GM12878 (cell line): Measurements from ENCODE around the gene PDE3B. TPM values are rescaled to one million over a fixed set of nuclear protein-coding genes. Genes with fewer than 3 reads are reported as not detected.
A peak's percentile ranks its signal among the peaks of the same experiment; 100 is the strongest.

Source experiments
- ATAC-seq: fragments of 200-7000 bp; cut with Tn5 transposase; 3 replicates; pipeline ENCODE4 v1.9.1; 2020; ENCODE audit warnings: mild to moderate bottlenecking, moderate library complexity
- BruUV-seq: library from RNA; stranded (reverse); fragments of 400-500 nt; replicated peaks from 2 replicates; lab custom pipeline; 2021; lab: Mats Ljungman, UMichigan
- CTCF ChIA-PET: fragments of 300-600 bp; sonication (Branson Sonifier 250); formaldehyde crosslinking; extraction: SDS; loops from one replicate; lab custom pipeline; 2021; ENCODE audit warnings: inconsistent platforms; lab: Yijun Ruan, JAX
- POLR2A ChIA-PET: fragments of 350-600 bp; formaldehyde crosslinking; extraction: SDS; loops from one replicate; lab custom pipeline; 2021; ENCODE audit warnings: inconsistent platforms; lab: Charles Lee
- RAD21 ChIA-PET: fragments of 300-600 bp; sonication (Branson Sonifier 250); formaldehyde crosslinking; loops from one replicate; lab custom pipeline; 2023; ENCODE audit warnings: antibody characterized with exemption; ENCODE audit not compliant: unreplicated experiment; lab: Charles Lee
- SMC1A ChIA-PET: fragments of 300-600 bp; sonication (Branson Sonifier 250); formaldehyde crosslinking; loops from one replicate; lab custom pipeline; 2023; ENCODE audit not compliant: unreplicated experiment, uncharacterized antibody; lab: Charles Lee
- DNase-seq: peaks from one replicate; pipeline ENCODE4 v3.0.0-alpha.2; 2011; ENCODE audit warnings: low read depth, low spot score
- FAIRE-seq: peaks from 3 replicates; lab custom pipeline; 2011; peaks lifted over from hg19 to GRCh38; lab: Jason Lieb, UNC
- H2AFZ ChIP-seq: 2 replicates; pipeline ENCODE4 v1.6.0; 2011; ENCODE audit warnings: low read depth, low read length, control low read depth; ENCODE audit not compliant: control insufficient read depth
- H3K27ac ChIP-seq: 2 replicates; pipeline ENCODE4 v1.5.1; 2011; ENCODE audit warnings: control low read depth; ENCODE audit not compliant: control insufficient read depth, insufficient read depth
- H3K27me3 ChIP-seq, 2 experiments: replicated peaks in 1 of 2; 2 replicates each; pipeline versions ENCODE4 v1.6.0 to v1.6.1; 2011; ENCODE audit warnings: low read length in 1 of 2; ENCODE audit not compliant: control insufficient read depth in 2 of 2, insufficient read depth in 2 of 2
- H3K36me3 ChIP-seq, 2 experiments: 2 replicates each; pipeline ENCODE4 v1.5.1; 2011; ENCODE audit warnings: low read length in 1 of 2; ENCODE audit not compliant: control insufficient read depth in 2 of 2, insufficient read depth in 2 of 2
- H3K4me1 ChIP-seq: 2 replicates; pipeline ENCODE4 v1.6.1; 2011; ENCODE audit warnings: mild to moderate bottlenecking, low read length, moderate library complexity, mixed read lengths; ENCODE audit not compliant: control insufficient read depth, insufficient read depth
- H3K4me2 ChIP-seq: 2 replicates; pipeline ENCODE4 v1.6.0; 2011; ENCODE audit warnings: control low read depth; ENCODE audit not compliant: control insufficient read depth, insufficient read depth
- H3K4me3 ChIP-seq: fragments of 200-600 bp; sonication (generic); 2 replicates; pipeline ENCODE4 v1.5.1; 2016
- H3K79me2 ChIP-seq: 2 replicates; pipeline ENCODE4 v1.6.0; 2011; ENCODE audit warnings: low read length; ENCODE audit not compliant: control insufficient read depth, insufficient read depth
- H3K9ac ChIP-seq: 2 replicates; pipeline ENCODE4 v1.8.0; 2011; ENCODE audit warnings: low read length, control low read depth, mixed read lengths; ENCODE audit not compliant: control insufficient read depth, insufficient read depth
- H3K9me3 ChIP-seq: replicated peaks from 3 replicates; pipeline ENCODE4 v1.5.1; 2011; ENCODE audit warnings: mild to moderate bottlenecking, low read length; ENCODE audit not compliant: control insufficient read depth, insufficient read depth
- H4K20me1 ChIP-seq: 2 replicates; pipeline ENCODE4 v1.6.0; 2011; ENCODE audit not compliant: control insufficient read depth, insufficient read depth
- ASH2L ChIP-seq: fragments of 300-600, 200-600 bp; sonication (generic); IDR thresholded peaks from 2 replicates; pipeline ENCODE4 v1.6.1; 2017; ENCODE audit warnings: low read depth, mild to moderate bottlenecking, borderline replicate concordance
- BMI1 ChIP-seq: fragments of 450-650 bp; IDR thresholded peaks from 2 replicates; pipeline ENCODE4 v1.6.1; 2016; ENCODE audit warnings: mild to moderate bottlenecking, moderate library complexity, borderline replicate concordance
- CREB1 ChIP-seq: IDR thresholded peaks from 2 replicates; pipeline ENCODE4 v1.6.1; 2012; ENCODE audit warnings: low read depth, mild to moderate bottlenecking, inconsistent platforms
- CREM ChIP-seq: IDR thresholded peaks from 2 replicates; pipeline ENCODE4 v1.6.1; 2014; ENCODE audit warnings: antibody characterized with exemption, low read depth
- JUND ChIP-seq: IDR thresholded peaks from 2 replicates; pipeline ENCODE4 v1.6.1; 2012; ENCODE audit warnings: low read depth, mild to moderate bottlenecking, low read length, improper control_type of control experiment, moderate library complexity
- PML ChIP-seq: IDR thresholded peaks from 2 replicates; pipeline ENCODE4 v1.6.1; 2012; ENCODE audit warnings: low read length, inconsistent platforms
- SPI1 ChIP-seq: IDR thresholded peaks from 2 replicates; pipeline ENCODE4 v1.6.1; 2011; ENCODE audit warnings: low read depth, mild to moderate bottlenecking, low read length, moderate library complexity, borderline replicate concordance; ENCODE audit not compliant: insufficient read depth
- SUZ12 ChIP-seq: fragments of 200-600 bp; sonication (generic); IDR thresholded peaks from one replicate; pipeline ENCODE4 v1.6.1; 2018; ENCODE audit warnings: antibody characterized with exemption, mild to moderate bottlenecking; ENCODE audit not compliant: unreplicated experiment
- WGBS: methylation state at CpG from one replicate; pipeline ENCODE4 v1.1.6; 2016; ENCODE audit warnings: low lambda C conversion rate; ENCODE audit not compliant: insufficient replicate concordance, insufficient coverage; ENCODE audit errors: missing lambda C conversion rate; 5-methylcytosine and 5-hydroxymethylcytosine counted together
- in situ Hi-C: fragments of 300-500 bp; cut with MboI; formaldehyde crosslinking; loops from 9 replicates; pipeline ENCODE4 v1.14.3; 2018; ENCODE audit warnings: mixed read lengths
- intact Hi-C: fragments of 100-400 bp; cut with micrococcal nuclease; formaldehyde crosslinking; loops from one replicate; pipeline ENCODE4 v1.14.2; 2022; ENCODE audit not compliant: unreplicated experiment
- polyA plus RNA-seq, 11 experiments: library from polyadenylated mRNA; depleted of rRNA in 4 of 11; unstranded in 6 of 11; stranded (reverse) in 5 of 11; fragments of >200 nt; fragmentation: Nextera tagmentation in 4 of 11; fragmentation: Illumina TruSeq in 1 of 11; extraction: Ambion mirVana in 4 of 11; extraction: Trizol in 1 of 11; gene quantifications; 1 replicate in 1 of 11; 2 replicates in 10 of 11; pipeline versions ENCODE4 v1.2.1 to v1.2.3, GENCODE V29; 2011 to 2016; ENCODE audit warnings: inconsistent platforms in 2 of 11, missing spikeins in 2 of 11, low read depth in 1 of 11
- total RNA-seq, 4 experiments: library from RNA; depleted of rRNA in 3 of 4; stranded (reverse); fragments of >200 nt in 3 of 4; fragmentation: Illumina TruSeq in 1 of 4; extraction: Trizol in 1 of 4; gene quantifications; 2 replicates each; pipeline versions ENCODE4 v1.2.1 to v1.2.3, GENCODE V29; 2013 to 2021

Gene PDE3B
- total and polyA plus RNA-seq, 10 of the 15 experiments (the other 5 are each of a cell fraction or from before 2014, with no cell fraction given), result 0.04 to 3.1 (median 1.9) TPM

- H3K79me2 ChIP-seq, result no peaks in the 10 kb centered on the region
- ATAC-seq, result no peak
- ChIA-PET CTCF (no interaction called here), SMC1A (no interaction called here), RAD21 (no interaction called here), POLR2A (interaction anchor here (0.6 kb wide), 1 partner anchor 972 kb away, joined by 4 read pairs; no protein-coding TSS in a partner anchor)
- intact Hi-C loops (loop anchor here (2.0 to 5.0 kb wide), 2 partner anchors 109 to 261 kb away; no protein-coding TSS in a partner anchor), in situ Hi-C loops (no loop called here)
- FAIRE-seq, result no peak
- no peaks in the 10 kb centered on the region for H3K9me3 ChIP-seq
- no peak overlapping the region for H3K27ac ChIP-seq
- no peaks in the 10 kb centered on the region for H3K4me1 ChIP-seq
- peaks cover 0 to 6% of the 10 kb centered on the region in 2 experiments; a peak in 2 of 4 replicates for H3K27me3 ChIP-seq
- H3K4me2 ChIP-seq, result no peak overlapping the region
- H3K4me3 ChIP-seq, result no peak overlapping the region
- H3K9ac ChIP-seq, result no peak overlapping the region
- DNase-seq, result no peak
- H2AFZ ChIP-seq, result no peak overlapping the region
- no TSS peak for BruUV-seq
- TF ChIP-seq CREM (0 out of 2 replicates have a peak, but pooled peaks have one; percentile 12), ASH2L (no peak), CREB1 (0 out of 2 replicates have a peak, but pooled peaks have one; percentile 23)
- H3K36me3 ChIP-seq, result no peaks in the 10 kb centered on the region
- no peaks in the 10 kb centered on the region for H4K20me1 ChIP-seq
- WGBS, result 69% methylated on average over 6 of the region's 6 CpGs
These were observed 2.6 kb downstream of the PDE3B start for GRCh38 chr11:14645985-14646900.

- ATAC-seq (no peak), FAIRE-seq (no peak), DNase-seq (no peak)
- Histone ChIP-seq H3K36me3 (no peaks in the 10 kb centered on the region), H3K79me2 (no peaks in the 10 kb centered on the region), H3K4me1 (no peaks in the 10 kb centered on the region), H3K4me3 (no peak overlapping the region), H3K27me3 (no peaks in the 10 kb centered on the region), H3K9me3 (no peaks in the 10 kb centered on the region), H3K4me2 (no peak overlapping the region), H4K20me1 (no peaks in the 10 kb centered on the region), H3K27ac (no peak overlapping the region), H3K9ac (no peak overlapping the region), H2AFZ (no peak overlapping the region)
- intact Hi-C loops (no loop called here), in situ Hi-C loops (no loop called here)
- SMC1A ChIA-PET, result no interaction called here
- BruUV-seq, result no TSS peak
- RAD21 ChIA-PET, result no interaction called here
- WGBS, result 88% methylated on average over 3 of the region's 3 CpGs
- POLR2A ChIA-PET, result no interaction called here
- CTCF ChIA-PET, result no interaction called here
- TF ChIP-seq SPI1 (no peak), PML (no peak), JUND (no peak), SUZ12 (no peak), BMI1 (no peak)
These were observed 6.5 kb downstream of the PDE3B start for GRCh38 chr11:14650064-14650463.
